H1 (cell line): ENCODE measurements around the gene RAMP1. TPM values are rescaled to one million over a fixed set of nuclear protein-coding genes. Genes with fewer than 3 reads are reported as not detected.

Experiments
- CTCF ChIA-PET: fragments of 300-600 bp; sonication (Branson Sonifier 250); formaldehyde crosslinking; loops from one replicate; lab custom pipeline; 2021; ENCODE audit not compliant: partially characterized antibody; lab: Charles Lee
- POLR2A ChIA-PET: fragments of 300-600 bp; sonication (Branson Sonifier 250); formaldehyde crosslinking; loops from one replicate; lab custom pipeline; 2021; ENCODE audit warnings: inconsistent platforms; ENCODE audit not compliant: partially characterized antibody; lab: Charles Lee
- DNase-seq, 2 experiments: peaks; one replicate each; pipeline versions ENCODE4 v3.0.0 to v3.0.0-alpha.2; 2010 to 2022; ENCODE audit warnings: low spot score in 2 of 2, low read depth in 1 of 2, mixed read lengths in 1 of 2
- FAIRE-seq: peaks from 2 replicates; lab custom pipeline; 2011; peaks lifted over from hg19 to GRCh38; lab: Jason Lieb, UNC
- H2AFZ ChIP-seq: 2 replicates; pipeline ENCODE4 v1.8.1; 2012; ENCODE audit warnings: low read length, inconsistent platforms
- H2AK5ac ChIP-seq: 2 replicates; pipeline ENCODE4 v1.6.1; 2013; ENCODE audit warnings: low read depth, low read length
- H2BK120ac ChIP-seq: replicated peaks from 2 replicates; pipeline ENCODE3; 2013; ENCODE audit warnings: low read depth, low read length, inconsistent platforms
- H2BK12ac ChIP-seq: 2 replicates; pipeline ENCODE4 v1.6.1; 2013; ENCODE audit warnings: low read depth, low read length
- H2BK15ac ChIP-seq: 2 replicates; pipeline ENCODE4 v1.6.1; 2013; ENCODE audit warnings: low read length
- H2BK20ac ChIP-seq: 2 replicates; pipeline ENCODE4 v1.6.1; 2013; ENCODE audit warnings: low read length
- H2BK5ac ChIP-seq: 2 replicates; pipeline ENCODE4 v1.6.1; 2013; ENCODE audit warnings: low read depth, low read length
- H3K14ac ChIP-seq: 2 replicates; pipeline ENCODE4 v1.6.1; 2013; ENCODE audit warnings: inconsistent platforms; ENCODE audit not compliant: insufficient read length
- H3K18ac ChIP-seq: 2 replicates; pipeline ENCODE4 v1.6.1; 2013; ENCODE audit warnings: low read length; ENCODE audit errors: extremely low read depth
- H3K23ac ChIP-seq: 2 replicates; pipeline ENCODE4 v1.6.1; 2013; ENCODE audit warnings: inconsistent platforms; ENCODE audit not compliant: insufficient read length
- H3K23me2 ChIP-seq: 2 replicates; pipeline ENCODE4 v1.6.1; 2013; ENCODE audit warnings: low read depth, low read length
- H3K27ac ChIP-seq: 2 replicates; pipeline ENCODE4 v1.6.1; 2011; ENCODE audit warnings: low read depth, low read length, inconsistent platforms
- H3K27me3 ChIP-seq, 4 experiments: replicated peaks in 1 of 4; 1 replicate in 1 of 4; 2 replicates in 3 of 4; pipeline versions ENCODE4 v1.6.1 to v1.8.1; 2011 to 2013; ENCODE audit warnings: low read length in 3 of 4, mild to moderate bottlenecking in 3 of 4, inconsistent platforms in 2 of 4, mixed read lengths in 2 of 4, moderate library complexity in 1 of 4; ENCODE audit not compliant: control insufficient read depth in 3 of 4, insufficient read depth in 3 of 4; ENCODE audit errors: extremely low read depth in 1 of 4
- H3K36me3 ChIP-seq, 4 experiments: 2 replicates each; pipeline versions ENCODE4 v1.6.1 to v1.8.1; 2011 to 2013; ENCODE audit warnings: mild to moderate bottlenecking in 4 of 4, low read length in 3 of 4, moderate library complexity in 2 of 4, control low read depth in 1 of 4, inconsistent platforms in 1 of 4; ENCODE audit not compliant: insufficient read depth in 4 of 4, control insufficient read depth in 2 of 4
- H3K4ac ChIP-seq: replicated peaks from 2 replicates; pipeline ENCODE3; 2013; ENCODE audit warnings: low read length, low read depth, mixed read lengths, inconsistent platforms; ENCODE audit not compliant: insufficient read length
- H3K4me1 ChIP-seq, 4 experiments: replicated peaks in 1 of 4; 1 replicate in 1 of 4; 2 replicates in 3 of 4; pipeline versions ENCODE4 v1.6.1 to v1.8.1; 2011 to 2013; ENCODE audit warnings: low read length in 3 of 4, inconsistent platforms in 2 of 4, mixed read lengths in 1 of 4; ENCODE audit not compliant: insufficient read depth in 4 of 4, control insufficient read depth in 3 of 4
- H3K4me2 ChIP-seq, 2 experiments: 2 replicates each; pipeline versions ENCODE4 v1.6.1 to v1.8.1; 2011 to 2013; ENCODE audit warnings: low read depth in 2 of 2, low read length in 2 of 2, control low read depth in 1 of 2, inconsistent platforms in 1 of 2, mild to moderate bottlenecking in 1 of 2; ENCODE audit not compliant: insufficient read depth in 1 of 2
- H3K4me3 ChIP-seq, 4 experiments: fragments of 200-600, 300-600 bp in 1 of 4; sonication (generic), shearing (Covaris generic), sonication (Bioruptor Twin) in 1 of 4; 2 replicates each; pipeline versions ENCODE4 v1.5.1 to v1.8.1; 2011 to 2016; ENCODE audit warnings: low read length in 4 of 4, low read depth in 3 of 4, control low read depth in 2 of 4, inconsistent platforms in 2 of 4, mild to moderate bottlenecking in 2 of 4, mixed read lengths in 1 of 4, moderate library complexity in 1 of 4; ENCODE audit not compliant: insufficient read depth in 2 of 4; ENCODE audit errors: extremely low read depth in 1 of 4
- H3K56ac ChIP-seq: replicated peaks from 2 replicates; pipeline ENCODE3; 2013; ENCODE audit warnings: low read depth, mild to moderate bottlenecking, mixed read lengths, low read length, inconsistent platforms; ENCODE audit not compliant: insufficient read length
- H3K79me1 ChIP-seq: 2 replicates; pipeline ENCODE4 v1.6.1; 2013; ENCODE audit warnings: low read depth, low read length, control low read depth
- H3K79me2 ChIP-seq, 2 experiments: 2 replicates each; pipeline versions ENCODE4 v1.6.1 to v1.8.1; 2012 to 2013; ENCODE audit warnings: low read length in 2 of 2, mild to moderate bottlenecking in 2 of 2, inconsistent platforms in 1 of 2; ENCODE audit not compliant: insufficient read depth in 2 of 2, control insufficient read depth in 1 of 2
- H3K9ac ChIP-seq, 4 experiments: replicated peaks in 1 of 4; 1 replicate in 1 of 4; 2 replicates in 3 of 4; pipeline versions ENCODE4 v1.6.1 to v1.8.1; 2011 to 2013; ENCODE audit warnings: low read depth in 3 of 4, low read length in 3 of 4, control low read depth in 2 of 4, mild to moderate bottlenecking in 2 of 4, moderate library complexity in 2 of 4, inconsistent platforms in 1 of 4; ENCODE audit errors: extremely low read depth in 1 of 4
- H3K9me3 ChIP-seq, 2 experiments: 2 replicates each; pipeline versions ENCODE4 v1.6.1 to v1.8.1; 2012 to 2013; ENCODE audit warnings: mild to moderate bottlenecking in 2 of 2, moderate library complexity in 2 of 2, control low read depth in 1 of 2, inconsistent platforms in 1 of 2, low read depth in 1 of 2, low read length in 1 of 2, mixed read lengths in 1 of 2; ENCODE audit not compliant: insufficient read depth in 2 of 2
- H4K20me1 ChIP-seq, 2 experiments: replicated peaks in 1 of 2; 2 replicates each; pipeline versions ENCODE3 to v1.8.1; 2011 to 2013; ENCODE audit warnings: inconsistent platforms in 2 of 2, low read length in 2 of 2, mild to moderate bottlenecking in 1 of 2; ENCODE audit not compliant: insufficient read depth in 2 of 2, control insufficient read depth in 1 of 2
- H4K5ac ChIP-seq: 2 replicates; pipeline ENCODE4 v1.6.1; 2013; ENCODE audit warnings: low read length, low read depth, mixed read lengths, inconsistent platforms; ENCODE audit not compliant: insufficient read length
- H4K8ac ChIP-seq: 2 replicates; pipeline ENCODE4 v1.8.0; 2013; ENCODE audit warnings: mild to moderate bottlenecking, moderate library complexity, low read length, inconsistent platforms; ENCODE audit not compliant: insufficient read depth; ENCODE audit errors: extremely low read depth
- H4K91ac ChIP-seq: replicated peaks from 2 replicates; pipeline ENCODE3; 2013; ENCODE audit warnings: low read length, mixed read lengths, inconsistent platforms; ENCODE audit not compliant: insufficient read length
- FOSL1 ChIP-seq: IDR thresholded peaks from 2 replicates; pipeline ENCODE4 v1.6.1; 2011; ENCODE audit warnings: mild to moderate bottlenecking, low read depth, low read length, moderate library complexity; ENCODE audit not compliant: insufficient read depth
- KDM5A ChIP-seq: fragments of 200-600 bp; IDR thresholded peaks from 2 replicates; pipeline ENCODE4 v1.7.1; 2012; ENCODE audit warnings: mild to moderate bottlenecking, low read length, inconsistent platforms, mixed read lengths
- TAF7 ChIP-seq: optimal IDR thresholded peaks from 2 replicates; pipeline ENCODE3; 2011; ENCODE audit warnings: low read depth, mild to moderate bottlenecking, inconsistent platforms, low read length, moderate library complexity, borderline replicate concordance
- WGBS, 2 experiments: shearing (Covaris generic) in 1 of 2; methylation state at CpG; one replicate each; pipeline versions ENCODE4 v1.1.6 to v1.1.7; 2013 to 2015; ENCODE audit warnings: low lambda C conversion rate in 2 of 2, mixed read lengths in 2 of 2, inconsistent platforms in 1 of 2, low coverage in 1 of 2, missing lambda C conversion rate in 1 of 2; ENCODE audit not compliant: insufficient replicate concordance in 2 of 2, insufficient coverage in 1 of 2, insufficient read length in 1 of 2; ENCODE audit errors: extremely low coverage in 1 of 2, missing lambda C conversion rate in 1 of 2; 5-methylcytosine and 5-hydroxymethylcytosine counted together
- polyA plus RNA-seq, 7 experiments: library from polyadenylated mRNA; depleted of rRNA in 3 of 7; stranded (reverse) in 5 of 7; unstranded in 2 of 7; fragments of >200 nt in 5 of 7; fragments of 200-250 nt in 2 of 7; gene quantifications; 1 replicate in 5 of 7; 2 replicates in 1 of 7; 4 replicates in 1 of 7; pipeline versions ENCODE4 v1.2.1 to v1.2.3, GENCODE V29; 2011 to 2013; ENCODE audit warnings: missing spikeins in 2 of 7, mixed read lengths in 2 of 7
- total RNA-seq: library from RNA; stranded (reverse); fragmentation: NEBNext Ultra II Directional; extraction: Animal tissue kit (Norgen Biotek cat#: 25700); gene quantifications from 2 replicates; pipeline ENCODE4 v1.2.1, GENCODE V29; 2021

Gene RAMP1
- total and polyA plus RNA-seq, 2 of the 8 experiments (the other 6 are each of a cell fraction or from before 2014, with no cell fraction given) = 0.65 to 4.3 TPM

- Histone ChIP-seq H2BK120ac (no peak overlapping the region), H3K56ac (no peak overlapping the region), H2AFZ (no peak overlapping the region), H3K4me3 (no peak overlapping the region), H2BK20ac (no peak overlapping the region; the same call in 1 of the 2 replicates), H4K91ac (no peak overlapping the region), H2BK5ac (no peak overlapping the region), H2AK5ac (no peak overlapping the region), H3K27ac (no peak overlapping the region), H3K9ac (no peak overlapping the region), H3K4ac (no peak overlapping the region), H3K4me1 (peaks cover 0 to 13% (median 8%) of the 10 kb centered on the region in 4 experiments; a peak in 6 of 7 replicates), H3K18ac (no peak overlapping the region), H3K23me2 (peaks cover 8% of the 10 kb centered on the region; the same call in 1 of the 2 replicates), H2BK15ac (no peak overlapping the region), H3K79me1 (no peaks in the 10 kb centered on the region), H3K4me2 (no peak overlapping the region), H4K8ac (no peak overlapping the region), H3K27me3 (peaks cover 9 to 30% (median 23%) of the 10 kb centered on the region in 4 experiments), H3K9me3 (no peaks in the 10 kb centered on the region), H4K20me1 (no peaks in the 10 kb centered on the region), H3K23ac (no peak overlapping the region), H4K5ac (no peak overlapping the region), H3K79me2 (no peaks in the 10 kb centered on the region), H3K36me3 (no peaks in the 10 kb centered on the region), H3K14ac (no peak overlapping the region), H2BK12ac (no peak overlapping the region)
- 81% methylated on average over 8 of the region's 8 CpGs; no CpG with 5 or more reads in 1 of the 2 experiments for WGBS, 2 experiments
- no peak for TF ChIP-seq KDM5A
- no peak for TF ChIP-seq TAF7
- TF ChIP-seq FOSL1 = no peak
- DNase-seq (no peak), FAIRE-seq (no peak)
- POLR2A ChIA-PET = no interaction called here
- CTCF ChIA-PET = interaction anchor here (0.7 to 0.9 kb wide), 2 partner anchors 87 to 244 kb away, joined by 3 read pairs; no protein-coding TSS in a partner anchor
Observed at GRCh38 chr2:237862528-237862895, 3.1 kb downstream of the RAMP1 start.
